Activated naive CD8-positive, alpha-beta T cell treated with anti-CD3 and anti-CD28 coated beads, Interleukin-2, amount 10 ng/mL, durations not matched to agents 7 days and 5 days (primary cell): Measurements from ENCODE around the gene NCK2. TPM values are rescaled to one million over a fixed set of nuclear protein-coding genes. Genes with fewer than 3 reads are reported as not detected.

Source experiments
- ATAC-seq: fragments of 150-1000 bp; cut with Tn5 transposase; one replicate; pipeline ENCODE4 v1.10.0; 2021; ENCODE audit warnings: low read depth, moderate library complexity
- POLR2A ChIA-PET: fragments of 350-600 bp; sonication (Branson Sonifier 250); formaldehyde crosslinking; loops from one replicate; lab custom pipeline; 2021; ENCODE audit warnings: antibody characterized with exemption; lab: Charles Lee
- DNase-seq: peaks from one replicate; pipeline ENCODE4 v3.0.0; 2021
- H3K27ac Mint-ChIP-seq: one replicate; pipeline ENCODE4 v1.8.0; 2022; ENCODE audit warnings: mild to moderate bottlenecking, mixed read lengths
- H3K27me3 Mint-ChIP-seq: one replicate; pipeline ENCODE4 v1.8.0; 2022; ENCODE audit warnings: mild to moderate bottlenecking, moderate library complexity, mixed read lengths
- H3K36me3 Mint-ChIP-seq: one replicate; pipeline ENCODE4 v1.8.0; 2021; ENCODE audit warnings: mild to moderate bottlenecking, mixed read lengths
- H3K4me1 Mint-ChIP-seq: one replicate; pipeline ENCODE4 v1.8.0; 2021; ENCODE audit warnings: mixed read lengths
- H3K4me3 Mint-ChIP-seq: one replicate; pipeline ENCODE4 v1.8.0; 2022; ENCODE audit warnings: mild to moderate bottlenecking, moderate library complexity, mixed read lengths
- H3K9me3 Mint-ChIP-seq: one replicate; pipeline ENCODE4 v1.8.0; 2021; ENCODE audit warnings: mixed read lengths
- total RNA-seq, 2 experiments: library from RNA; stranded (reverse); gene quantifications; one replicate each; pipeline ENCODE4 v1.2.3, GENCODE V29; 2021

The NCK2 gene
- total RNA-seq, 2 experiments from 2014 or later: 69.6 to 70.0 TPM

GRCh38 chr2:105806996-105807395, 62.3 kb downstream of the NCK2 start:
- H3K9me3 Mint-ChIP-seq: peaks cover 2% of the 10 kb centered on the region
- H3K27me3 Mint-ChIP-seq: no peaks in the 10 kb centered on the region
- no peak for DNase-seq
- H3K4me3 Mint-ChIP-seq: no peak overlapping the region
- no peak overlapping the region for H3K27ac Mint-ChIP-seq
- POLR2A ChIA-PET: no interaction called here
- peaks cover 47% of the 10 kb centered on the region for H3K36me3 Mint-ChIP-seq
- ATAC-seq: no peak
- H3K4me1 Mint-ChIP-seq: peaks cover 65% of the 10 kb centered on the region

GRCh38 chr2:105808423-105809096, 63.8 kb downstream of the NCK2 start:
- Mint-ChIP-seq H3K9me3 (peaks cover 2% of the 10 kb centered on the region), H3K36me3 (peaks cover 38% of the 10 kb centered on the region), H3K27ac (no peak overlapping the region), H3K4me3 (no peak overlapping the region), H3K27me3 (no peaks in the 10 kb centered on the region), H3K4me1 (peaks cover 54% of the 10 kb centered on the region)
- ATAC-seq: no peak
- POLR2A ChIA-PET: no interaction called here
- DNase-seq: no peak

DNA sequence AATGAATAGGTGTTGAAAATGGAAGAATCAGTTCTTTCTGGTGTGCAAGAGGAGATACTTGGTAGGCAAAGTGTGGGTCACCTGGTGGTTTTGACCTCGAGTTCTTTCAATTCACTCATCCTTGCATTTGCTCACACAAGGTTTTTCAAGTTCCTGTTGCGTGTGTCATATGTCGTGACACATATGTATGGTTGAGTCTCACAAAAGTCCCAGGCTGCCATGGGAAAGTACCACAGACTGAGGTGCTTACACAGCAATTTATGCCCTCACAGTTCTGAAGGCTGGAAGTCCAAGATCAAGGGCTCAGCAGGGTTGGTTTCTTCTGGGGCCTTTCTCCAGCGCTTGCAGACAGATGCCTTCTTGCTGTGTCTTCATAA, 64.4 kb downstream of the NCK2 start:
- Mint-ChIP-seq H3K9me3 (peaks cover 2% of the 10 kb centered on the region), H3K4me3 (no peak overlapping the region), H3K27ac (no peak overlapping the region), H3K4me1 (peaks cover 53% of the 10 kb centered on the region), H3K27me3 (no peaks in the 10 kb centered on the region), H3K36me3 (peaks cover 38% of the 10 kb centered on the region)
- POLR2A ChIA-PET: no interaction called here
- no peak for ATAC-seq
- DNase-seq: no peak

DNA sequence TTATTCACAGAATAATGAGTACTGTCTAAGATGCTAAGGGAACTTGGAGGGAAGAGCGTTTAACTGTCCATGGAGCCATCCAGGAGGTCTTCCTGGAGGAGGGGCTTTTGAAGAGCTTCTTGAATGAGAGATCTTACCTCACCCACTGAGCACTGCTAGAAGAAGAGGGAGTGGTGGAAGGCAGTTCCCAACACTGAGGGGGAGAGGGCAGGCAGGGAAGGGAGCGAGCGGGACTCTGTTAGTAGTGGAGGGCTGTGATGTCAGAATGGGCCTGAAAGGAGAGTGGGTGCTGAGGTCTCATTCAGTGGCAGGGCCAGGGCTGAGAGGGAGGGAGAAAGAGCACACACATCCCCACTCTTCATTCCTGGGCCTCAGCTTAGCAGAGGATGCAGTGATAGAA, 65.0 kb downstream of the NCK2 start:
- Mint-ChIP-seq H3K4me1 (peaks cover 48% of the 10 kb centered on the region), H3K4me3 (no peak overlapping the region), H3K27me3 (no peaks in the 10 kb centered on the region), H3K36me3 (peaks cover 39% of the 10 kb centered on the region), H3K9me3 (peaks cover 2% of the 10 kb centered on the region), H3K27ac (peak overlapping the region; percentile 46)
- ATAC-seq: no peak
- no peak for DNase-seq
- POLR2A ChIA-PET: no interaction called here

GRCh38 chr2:105812180-105813044, 67.7 kb downstream of the NCK2 start:
- H3K9me3 Mint-ChIP-seq: no peaks in the 10 kb centered on the region
- peaks cover 43% of the 10 kb centered on the region for H3K4me1 Mint-ChIP-seq
- no peak for ATAC-seq
- H3K27ac Mint-ChIP-seq: no peak overlapping the region
- no peak overlapping the region for H3K4me3 Mint-ChIP-seq
- POLR2A ChIA-PET: interaction anchor here (0.6 kb wide), 1 partner anchor 15 kb away, joined by 4 read pairs; no protein-coding TSS in a partner anchor
- H3K27me3 Mint-ChIP-seq: no peaks in the 10 kb centered on the region
- no peak for DNase-seq
- H3K36me3 Mint-ChIP-seq: peaks cover 36% of the 10 kb centered on the region

- H3K27ac Mint-ChIP-seq: no peak overlapping the region
- DNase-seq: no peak
- H3K27me3 Mint-ChIP-seq: no peaks in the 10 kb centered on the region
- POLR2A ChIA-PET: interaction anchor here (0.6 kb wide), 1 partner anchor 15 kb away, joined by 4 read pairs; no protein-coding TSS in a partner anchor
- ATAC-seq: no peak
- H3K9me3 Mint-ChIP-seq: no peaks in the 10 kb centered on the region
- no peak overlapping the region for H3K4me3 Mint-ChIP-seq
- H3K4me1 Mint-ChIP-seq: peaks cover 41% of the 10 kb centered on the region
- peaks cover 35% of the 10 kb centered on the region for H3K36me3 Mint-ChIP-seq
Observed at GRCh38 chr2:105813045-105813315, 68.3 kb downstream of the NCK2 start.

GRCh38 chr2:105813405-105813804, 68.7 kb downstream of the NCK2 start:
- peaks cover 40% of the 10 kb centered on the region for H3K4me1 Mint-ChIP-seq
- H3K27ac Mint-ChIP-seq: no peak overlapping the region
- DNase-seq: no peak
- no peaks in the 10 kb centered on the region for H3K27me3 Mint-ChIP-seq
- no peak for ATAC-seq
- no peak overlapping the region for H3K4me3 Mint-ChIP-seq
- POLR2A ChIA-PET: interaction anchor here (0.6 kb wide), 1 partner anchor 16 kb away, joined by 4 read pairs; no protein-coding TSS in a partner anchor
- H3K36me3 Mint-ChIP-seq: peaks cover 34% of the 10 kb centered on the region
- no peaks in the 10 kb centered on the region for H3K9me3 Mint-ChIP-seq

GRCh38 chr2:105814291-105814940, 69.7 kb downstream of the NCK2 start:
- Mint-ChIP-seq H3K9me3 (no peaks in the 10 kb centered on the region), H3K27me3 (no peaks in the 10 kb centered on the region), H3K27ac (no peak overlapping the region), H3K4me3 (no peak overlapping the region), H3K4me1 (peaks cover 36% of the 10 kb centered on the region), H3K36me3 (peaks cover 33% of the 10 kb centered on the region)
- DNase-seq (no peak), ATAC-seq (no peak)
- POLR2A ChIA-PET: no interaction called here

DNA sequence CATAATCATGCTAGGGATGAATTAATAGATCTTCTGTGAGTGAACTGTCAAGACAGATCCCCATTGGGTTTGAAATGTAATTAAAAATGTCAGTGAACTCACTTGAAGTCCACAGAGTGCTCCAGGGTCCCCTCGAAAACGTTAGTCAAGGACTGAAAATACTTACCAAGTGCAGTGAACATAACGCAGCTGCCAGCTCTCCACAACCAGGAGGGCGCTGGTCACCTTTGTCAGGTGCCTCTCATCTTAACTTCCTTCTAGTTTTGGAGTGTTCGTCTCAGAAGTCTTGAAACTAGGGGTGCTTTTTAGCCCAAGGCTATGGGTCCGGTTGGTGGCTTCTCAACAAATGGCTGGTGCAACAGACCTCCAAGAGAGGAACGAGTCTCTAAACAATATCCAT, 70.7 kb downstream of the NCK2 start:
- Mint-ChIP-seq H3K9me3 (no peaks in the 10 kb centered on the region), H3K27ac (no peak overlapping the region), H3K27me3 (no peaks in the 10 kb centered on the region), H3K4me3 (no peak overlapping the region), H3K4me1 (peaks cover 37% of the 10 kb centered on the region), H3K36me3 (peaks cover 34% of the 10 kb centered on the region)
- POLR2A ChIA-PET: no interaction called here
- DNase-seq (no peak), ATAC-seq (no peak)

- H3K4me1 Mint-ChIP-seq: peaks cover 50% of the 10 kb centered on the region
- POLR2A ChIA-PET: interaction anchor here (0.5 kb wide), 1 partner anchor 358 kb away, joined by 4 read pairs; no protein-coding TSS in a partner anchor
- no peaks in the 10 kb centered on the region for H3K9me3 Mint-ChIP-seq
- DNase-seq: no peak
- no peaks in the 10 kb centered on the region for H3K27me3 Mint-ChIP-seq
- H3K27ac Mint-ChIP-seq: peak overlapping the region; percentile 44
- ATAC-seq: no peak
- H3K4me3 Mint-ChIP-seq: no peak overlapping the region
- peaks cover 43% of the 10 kb centered on the region for H3K36me3 Mint-ChIP-seq
Observed at GRCh38 chr2:105820151-105820550, 75.4 kb downstream of the NCK2 start.

DNA sequence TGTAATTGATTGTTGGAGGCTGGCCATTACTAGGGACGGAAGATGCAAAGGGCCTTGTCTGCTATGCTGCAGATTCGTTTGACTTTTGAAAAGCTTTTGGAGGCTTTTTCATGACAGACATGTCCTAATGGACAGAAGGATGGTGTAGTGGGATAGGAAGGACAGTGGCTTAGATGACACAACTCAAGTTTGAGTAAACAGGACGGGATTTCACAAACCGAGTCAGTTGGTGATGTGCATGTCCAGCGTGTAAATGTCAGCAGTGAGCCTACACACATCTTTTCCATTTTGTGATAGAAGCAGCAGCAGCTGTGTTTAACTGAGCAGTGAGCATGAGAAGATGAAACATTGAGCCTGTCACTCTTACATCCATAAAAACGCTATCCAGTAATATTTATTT, 76.0 kb downstream of the NCK2 start:
- no peak for DNase-seq
- no peaks in the 10 kb centered on the region for H3K9me3 Mint-ChIP-seq
- peaks cover 51% of the 10 kb centered on the region for H3K4me1 Mint-ChIP-seq
- no peak for ATAC-seq
- H3K4me3 Mint-ChIP-seq: no peak overlapping the region
- peak overlapping the region; percentile 34 for H3K27ac Mint-ChIP-seq
- peaks cover 45% of the 10 kb centered on the region for H3K36me3 Mint-ChIP-seq
- POLR2A ChIA-PET: no interaction called here
- no peaks in the 10 kb centered on the region for H3K27me3 Mint-ChIP-seq

- Mint-ChIP-seq H3K36me3 (peaks cover 47% of the 10 kb centered on the region), H3K27me3 (no peaks in the 10 kb centered on the region), H3K4me1 (peaks cover 50% of the 10 kb centered on the region), H3K4me3 (peak overlapping the region; percentile 40), H3K27ac (peak overlapping the region; percentile 69), H3K9me3 (no peaks in the 10 kb centered on the region)
- POLR2A ChIA-PET: interaction anchor here (0.9 to 1.6 kb wide), 3 partner anchors 10 to 234 kb away, joined by 3 to 4 read pairs (median 3); no protein-coding TSS in a partner anchor
- DNase-seq: no peak
- no peak for ATAC-seq
Observed at GRCh38 chr2:105821428-105822125, 76.9 kb downstream of the NCK2 start.

GRCh38 chr2:105822186-105822585, 77.5 kb downstream of the NCK2 start:
- POLR2A ChIA-PET: interaction anchor here (0.9 to 1.6 kb wide), 3 partner anchors 10 to 233 kb away, joined by 3 to 4 read pairs (median 3); no protein-coding TSS in a partner anchor
- no peak for DNase-seq
- H3K27me3 Mint-ChIP-seq: no peaks in the 10 kb centered on the region
- H3K4me1 Mint-ChIP-seq: peaks cover 48% of the 10 kb centered on the region
- H3K4me3 Mint-ChIP-seq: peak overlapping the region; percentile 40
- peak overlapping the region; percentile 69 for H3K27ac Mint-ChIP-seq
- ATAC-seq: peak; percentile 90
- peaks cover 44% of the 10 kb centered on the region for H3K36me3 Mint-ChIP-seq
- no peaks in the 10 kb centered on the region for H3K9me3 Mint-ChIP-seq
